ENCODE results near the gene SRC.

- TF ChIP-seq REST (IDR thresholded peaks at IDR 0.05; ENCODE audit: insufficient read depth in 1 of 2, low read depth in 2 of 2, low read length in 2 of 2): no peak
- no peak for TF ChIP-seq POLR2AphosphoS5 (IDR thresholded peaks at IDR 0.05; ENCODE audit: low read depth, low read length)
Observed at GRCh38 chr20:37426978-37427377, 81.0 kb downstream of the SRC start.
